Epidermal melanocyte (primary cell): Measurements from ENCODE around the gene RHOBTB3.
A peak's percentile ranks its signal among the peaks of the same experiment; 100 is the strongest.
"Not testable (repeated sequence)": the region's sequence is repeated elsewhere in the genome, so short reads cannot be mapped to it uniquely, and the experiment has no call there.

Experiments
- DNase-seq: peaks from one replicate; pipeline ENCODE4 v3.0.0; 2011; ENCODE audit warnings: low spot score; ENCODE audit not compliant: insufficient read length

RHOBTB3 gene

GRCh38 chr5:95816776-95817175 lies 85.6 kb downstream of the RHOBTB3 start:
- no peak for DNase-seq

GRCh38 chr5:95817430-95817829 lies 86.3 kb downstream of the RHOBTB3 start:
- DNase-seq: no peak

GRCh38 chr5:95818181-95819147 lies 87.3 kb downstream of the RHOBTB3 start:
- DNase-seq: no peak

- DNase-seq: no peak
Observed at GRCh38 chr5:95821110-95822021, 90.2 kb downstream of the RHOBTB3 start.

- DNase-seq: no peak
Observed at GRCh38 chr5:95822043-95822541, 91.0 kb downstream of the RHOBTB3 start.

- peak; percentile 76 for DNase-seq
Observed at GRCh38 chr5:95822542-95823181, 91.5 kb downstream of the RHOBTB3 start, which contains the start of gene GLRX. Gene GLRX (minus strand): TSS chr5:95822726. CDS start chr5:95822662, 64 bp downstream.

- no peak for DNase-seq
Observed at GRCh38 chr5:95823218-95823737, 92.1 kb downstream of the RHOBTB3 start.

- DNase-seq: peak; percentile 24
Observed at GRCh38 chr5:95823738-95824609, 92.8 kb downstream of the RHOBTB3 start.

GRCh38 chr5:95824747-95825146 lies 93.6 kb downstream of the RHOBTB3 start:
- no peak for DNase-seq

GRCh38 chr5:95825495-95825894 lies 94.4 kb downstream of the RHOBTB3 start:
- no peak for DNase-seq

- no peak for DNase-seq
Observed at GRCh38 chr5:95826949-95827891, 96.1 kb downstream of the RHOBTB3 start.

- DNase-seq: no peak
Observed at GRCh38 chr5:95827892-95828246, 96.7 kb downstream of the RHOBTB3 start.

GRCh38 chr5:95830226-95830625 lies 99.1 kb downstream of the RHOBTB3 start:
- DNase-seq: no peak

- no peak for DNase-seq
Observed at GRCh38 chr5:95832664-95833063, 101.5 kb downstream of the RHOBTB3 start.

- no peak for DNase-seq
Observed at GRCh38 chr5:95835682-95836385, 104.7 kb downstream of the RHOBTB3 start.

- DNase-seq: no peak
Observed at GRCh38 chr5:95836544-95836943, 105.4 kb downstream of the RHOBTB3 start.

- DNase-seq: not testable (repeated sequence)
Observed at GRCh38 chr5:95836971-95837370, 105.8 kb downstream of the RHOBTB3 start.

- DNase-seq: no peak
Observed at GRCh38 chr5:95837492-95837891, 106.4 kb downstream of the RHOBTB3 start.
